ENCODE results near the gene SH2D5. TPM values are rescaled to one million over a fixed set of nuclear protein-coding genes. Genes with fewer than 3 reads are reported as not detected.
A peak's percentile ranks its signal among the peaks of the same experiment; 100 is the strongest.

SH2D5 gene
- total RNA-seq, 1 donor from 2014 or later, result 5.9 TPM

DNA sequence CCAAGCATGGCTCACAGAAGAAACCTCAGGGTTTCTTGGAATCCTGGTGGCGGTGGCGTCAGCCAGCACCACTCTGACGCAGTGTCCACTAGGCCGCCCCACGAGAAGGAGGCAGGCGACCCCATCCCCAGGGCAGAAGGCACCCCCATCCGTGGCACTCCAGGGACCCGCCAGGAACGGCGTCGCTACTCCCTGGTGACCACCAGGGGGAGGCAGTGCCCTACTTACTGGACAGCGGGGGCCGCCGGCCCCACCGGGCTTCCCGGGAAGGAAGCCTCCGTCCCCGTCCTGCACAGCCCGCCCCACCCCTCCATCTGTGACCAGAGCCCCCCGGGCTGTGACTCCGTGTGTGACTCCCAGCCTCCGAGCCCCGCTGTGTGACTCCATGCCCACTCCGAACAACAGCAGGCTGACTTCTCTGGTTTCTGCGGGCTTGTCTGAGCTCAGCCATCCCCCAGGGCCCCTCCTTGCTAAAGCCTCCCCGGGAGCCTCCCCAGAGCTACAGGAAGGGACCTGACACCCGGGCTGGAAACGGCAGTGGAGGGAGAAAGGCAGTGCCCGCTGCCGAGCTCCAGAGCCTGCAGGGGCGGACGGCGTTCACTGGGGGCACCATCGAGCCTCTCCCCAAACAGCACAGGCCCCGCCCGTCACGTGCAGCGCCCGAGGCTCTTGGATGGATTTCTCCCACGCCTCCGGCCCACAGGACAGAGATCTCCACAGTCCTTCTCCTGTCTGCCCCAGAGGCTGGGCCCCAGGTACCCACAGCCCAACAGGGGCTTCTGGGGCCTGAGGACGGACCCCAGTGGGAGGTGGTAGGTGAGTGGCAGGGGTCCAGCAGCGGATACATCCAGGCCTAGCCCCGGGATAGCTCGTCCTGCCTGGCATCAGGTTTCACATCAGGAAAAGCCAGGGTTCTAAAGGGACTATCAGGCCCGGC lies 35.8 kb downstream of the SH2D5 start:
- H3K27me3 ChIP-seq (ENCODE audit: insufficient read depth, low read length), result no peaks in the 10 kb centered on the region
- peak overlapping the region; percentile 80 for H3K9ac ChIP-seq (ENCODE audit: low read length)
- H3K4me1 Mint-ChIP-seq (ENCODE audit: low read depth, unreplicated experiment), result peaks cover 14% of the 10 kb centered on the region
- H2AFZ ChIP-seq (ENCODE audit: low read depth, low read length), result peak overlapping the region; percentile 87
- H3K27me3 Mint-ChIP-seq (ENCODE audit: low read depth, unreplicated experiment), result peaks cover 4% of the 10 kb centered on the region
- no peak for TF ChIP-seq EZH2 (IDR thresholded peaks at IDR 0.05; ENCODE audit: insufficient read depth, low read length)
- TF ChIP-seq, protein P1, sequence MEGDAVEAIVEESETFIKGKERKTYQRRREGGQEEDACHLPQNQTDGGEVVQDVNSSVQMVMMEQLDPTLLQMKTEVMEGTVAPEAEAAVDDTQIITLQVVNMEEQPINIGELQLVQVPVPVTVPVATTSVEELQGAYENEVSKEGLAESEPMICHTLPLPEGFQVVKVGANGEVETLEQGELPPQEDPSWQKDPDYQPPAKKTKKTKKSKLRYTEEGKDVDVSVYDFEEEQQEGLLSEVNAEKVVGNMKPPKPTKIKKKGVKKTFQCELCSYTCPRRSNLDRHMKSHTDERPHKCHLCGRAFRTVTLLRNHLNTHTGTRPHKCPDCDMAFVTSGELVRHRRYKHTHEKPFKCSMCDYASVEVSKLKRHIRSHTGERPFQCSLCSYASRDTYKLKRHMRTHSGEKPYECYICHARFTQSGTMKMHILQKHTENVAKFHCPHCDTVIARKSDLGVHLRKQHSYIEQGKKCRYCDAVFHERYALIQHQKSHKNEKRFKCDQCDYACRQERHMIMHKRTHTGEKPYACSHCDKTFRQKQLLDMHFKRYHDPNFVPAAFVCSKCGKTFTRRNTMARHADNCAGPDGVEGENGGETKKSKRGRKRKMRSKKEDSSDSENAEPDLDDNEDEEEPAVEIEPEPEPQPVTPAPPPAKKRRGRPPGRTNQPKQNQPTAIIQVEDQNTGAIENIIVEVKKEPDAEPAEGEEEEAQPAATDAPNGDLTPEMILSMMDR (IDR thresholded peaks at IDR 0.05; ENCODE audit: insufficient read depth, low read depth, low read length), result peak; percentile 36
- H3K4me3 Mint-ChIP-seq (ENCODE audit: unreplicated experiment), result peak overlapping the region; percentile 82
- no peaks in the 10 kb centered on the region for H4K20me1 ChIP-seq (ENCODE audit: insufficient read depth, low read length)
- peak overlapping the region; percentile 88 for H3K4me2 ChIP-seq (ENCODE audit: low read length)
- H3K9me3 Mint-ChIP-seq (ENCODE audit: unreplicated experiment), result no peaks in the 10 kb centered on the region
- H3K4me3 ChIP-seq (ENCODE audit: insufficient read depth, low read depth, low read length), result peak overlapping the region; percentile 53
- no peaks in the 10 kb centered on the region for H3K9me3 ChIP-seq (ENCODE audit: insufficient read depth, low read depth, low read length)
- peak; percentile 20 for FAIRE-seq
- H3K27ac Mint-ChIP-seq (ENCODE audit: unreplicated experiment), result peak overlapping the region; percentile 66
- H3K36me3 ChIP-seq (ENCODE audit: insufficient read depth, low read length), result no peaks in the 10 kb centered on the region
- no peaks in the 10 kb centered on the region for H3K79me2 ChIP-seq (ENCODE audit: insufficient read depth, low read length)
- DNase-seq (ENCODE audit: low read depth), result peak; percentile 78
- H3K4me1 ChIP-seq (ENCODE audit: insufficient read depth, low read length), result peaks cover 25% of the 10 kb centered on the region
- H3K27ac ChIP-seq (ENCODE audit: low read depth, low read length), result peak overlapping the region; percentile 86
- no peaks in the 10 kb centered on the region for H3K36me3 Mint-ChIP-seq (ENCODE audit: low read depth, unreplicated experiment)

- Histone ChIP-seq H3K4me3 (ENCODE audit: insufficient read depth, low read depth, low read length) (no peak overlapping the region), H2AFZ (ENCODE audit: low read depth, low read length) (no peak overlapping the region), H3K4me2 (ENCODE audit: low read length) (no peak overlapping the region), H3K4me1 (ENCODE audit: insufficient read depth, low read length) (peaks cover 25% of the 10 kb centered on the region), H3K79me2 (ENCODE audit: insufficient read depth, low read length) (no peaks in the 10 kb centered on the region), H3K27ac (ENCODE audit: low read depth, low read length) (no peak overlapping the region), H3K9me3 (ENCODE audit: insufficient read depth, low read depth, low read length) (no peaks in the 10 kb centered on the region), H3K27me3 (ENCODE audit: insufficient read depth, low read length) (no peaks in the 10 kb centered on the region), H3K36me3 (ENCODE audit: insufficient read depth, low read length) (no peaks in the 10 kb centered on the region), H3K9ac (ENCODE audit: low read length) (no peak overlapping the region), H4K20me1 (ENCODE audit: insufficient read depth, low read length) (no peaks in the 10 kb centered on the region)
- Mint-ChIP-seq H3K27ac (ENCODE audit: unreplicated experiment) (no peak overlapping the region), H3K36me3 (ENCODE audit: low read depth, unreplicated experiment) (no peaks in the 10 kb centered on the region), H3K4me3 (ENCODE audit: unreplicated experiment) (peak overlapping the region; percentile 82), H3K27me3 (ENCODE audit: low read depth, unreplicated experiment) (peaks cover 2% of the 10 kb centered on the region), H3K4me1 (ENCODE audit: low read depth, unreplicated experiment) (peaks cover 10% of the 10 kb centered on the region), H3K9me3 (ENCODE audit: unreplicated experiment) (no peaks in the 10 kb centered on the region)
- TF ChIP-seq EZH2 (IDR thresholded peaks at IDR 0.05; ENCODE audit: insufficient read depth, low read length), result no peak
- TF ChIP-seq, protein P1 (IDR thresholded peaks at IDR 0.05; ENCODE audit: insufficient read depth, low read depth, low read length), result no peak
- no peak for FAIRE-seq
- DNase-seq (ENCODE audit: low read depth), result no peak
Observed at GRCh38 chr1:20695515-20695914, 37.0 kb downstream of the SH2D5 start.

DNA sequence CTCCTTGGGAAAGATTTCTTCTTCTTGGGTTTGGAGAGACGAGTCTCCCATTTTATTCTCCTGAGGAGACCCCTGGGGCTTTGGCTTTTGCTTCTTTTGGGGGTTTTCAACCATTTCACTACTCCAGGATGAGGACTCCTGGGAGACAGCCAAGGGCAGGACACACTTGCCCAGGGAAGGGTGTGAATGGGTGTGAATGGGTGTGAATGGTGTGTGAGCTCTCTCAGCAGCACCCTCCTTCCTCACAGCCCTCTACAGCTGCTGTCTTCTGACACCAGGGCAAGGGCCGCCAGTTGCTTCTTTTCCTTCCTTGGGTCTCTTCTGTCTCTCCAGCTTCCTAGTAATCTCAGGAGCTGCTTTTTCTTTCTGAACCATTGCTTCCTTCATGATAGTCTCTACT lies 38.9 kb downstream of the SH2D5 start:
- no peak overlapping the region for H2AFZ ChIP-seq (ENCODE audit: low read depth, low read length)
- no peaks in the 10 kb centered on the region for H4K20me1 ChIP-seq (ENCODE audit: insufficient read depth, low read length)
- no peak overlapping the region for H3K4me2 ChIP-seq (ENCODE audit: low read length)
- no peaks in the 10 kb centered on the region for H3K9me3 ChIP-seq (ENCODE audit: insufficient read depth, low read depth, low read length)
- H3K4me3 ChIP-seq (ENCODE audit: insufficient read depth, low read depth, low read length), result no peak overlapping the region
- no peak for TF ChIP-seq EZH2 (IDR thresholded peaks at IDR 0.05; ENCODE audit: insufficient read depth, low read length)
- TF ChIP-seq, protein P1 (IDR thresholded peaks at IDR 0.05; ENCODE audit: insufficient read depth, low read depth, low read length), result no peak
- no peak for FAIRE-seq
- Mint-ChIP-seq H3K9me3 (ENCODE audit: unreplicated experiment) (no peaks in the 10 kb centered on the region), H3K36me3 (ENCODE audit: low read depth, unreplicated experiment) (no peaks in the 10 kb centered on the region), H3K27ac (ENCODE audit: unreplicated experiment) (no peak overlapping the region), H3K4me1 (ENCODE audit: low read depth, unreplicated experiment) (peaks cover 5% of the 10 kb centered on the region), H3K4me3 (ENCODE audit: unreplicated experiment) (no peak overlapping the region), H3K27me3 (ENCODE audit: low read depth, unreplicated experiment) (peaks cover 2% of the 10 kb centered on the region)
- H3K27ac ChIP-seq (ENCODE audit: low read depth, low read length), result no peak overlapping the region
- peaks cover 20% of the 10 kb centered on the region for H3K4me1 ChIP-seq (ENCODE audit: insufficient read depth, low read length)
- H3K9ac ChIP-seq (ENCODE audit: low read length), result no peak overlapping the region
- no peaks in the 10 kb centered on the region for H3K36me3 ChIP-seq (ENCODE audit: insufficient read depth, low read length)
- H3K27me3 ChIP-seq (ENCODE audit: insufficient read depth, low read length), result no peaks in the 10 kb centered on the region
- DNase-seq (ENCODE audit: low read depth), result no peak
- H3K79me2 ChIP-seq (ENCODE audit: insufficient read depth, low read length), result no peaks in the 10 kb centered on the region
